Measurements from ENCODE around the gene FOXP2. TPM values are rescaled to one million over a fixed set of nuclear protein-coding genes. Genes with fewer than 3 reads are reported as not detected.
"Not testable (repeated sequence)": the region's sequence is repeated elsewhere in the genome, so short reads cannot be mapped to it uniquely, and the experiment has no call there.

The FOXP2 gene
- total RNA-seq, 1 donor from 2014 or later = 1.1 TPM

DNA sequence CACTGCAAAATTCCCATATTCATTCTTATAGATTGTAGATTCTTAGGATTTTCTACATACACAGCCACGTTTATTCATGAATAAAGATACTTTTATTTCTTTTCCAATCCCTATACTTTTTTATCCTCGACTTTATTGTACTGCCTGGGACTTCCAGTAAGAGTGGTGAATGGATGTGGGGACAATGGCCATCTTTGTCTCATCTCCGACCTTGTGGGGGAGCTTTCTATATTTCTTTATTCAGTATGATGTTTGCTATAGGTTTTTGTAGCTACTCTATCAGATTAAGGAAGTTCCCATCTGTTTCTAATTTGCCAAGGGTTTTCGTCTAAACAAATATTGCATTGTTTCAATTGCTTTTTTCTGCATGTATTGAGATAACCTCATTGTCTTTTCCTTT, 184.3 kb downstream of the FOXP2 start:
- no peak overlapping the region for H3K27ac Mint-ChIP-seq
- no peaks in the 10 kb centered on the region for H3K79me2 ChIP-seq (ENCODE audit: low read depth)
- no peaks in the 10 kb centered on the region for H3F3A ChIP-seq (ENCODE audit: low read depth)
- no peak overlapping the region for H3K9ac ChIP-seq
- no peak overlapping the region for H3K4me3 Mint-ChIP-seq
- no peaks in the 10 kb centered on the region for H3K9me3 Mint-ChIP-seq
- no peaks in the 10 kb centered on the region for H3K4me1 Mint-ChIP-seq
- no peaks in the 10 kb centered on the region for H3K36me3 ChIP-seq
- H3K4me2 ChIP-seq = no peak overlapping the region
- no peak overlapping the region for H3K27ac ChIP-seq
- no peaks in the 10 kb centered on the region for H3K9me3 ChIP-seq (ENCODE audit: low read depth)
- H3K4me1 ChIP-seq = no peaks in the 10 kb centered on the region
- TF ChIP-seq, protein P1, sequence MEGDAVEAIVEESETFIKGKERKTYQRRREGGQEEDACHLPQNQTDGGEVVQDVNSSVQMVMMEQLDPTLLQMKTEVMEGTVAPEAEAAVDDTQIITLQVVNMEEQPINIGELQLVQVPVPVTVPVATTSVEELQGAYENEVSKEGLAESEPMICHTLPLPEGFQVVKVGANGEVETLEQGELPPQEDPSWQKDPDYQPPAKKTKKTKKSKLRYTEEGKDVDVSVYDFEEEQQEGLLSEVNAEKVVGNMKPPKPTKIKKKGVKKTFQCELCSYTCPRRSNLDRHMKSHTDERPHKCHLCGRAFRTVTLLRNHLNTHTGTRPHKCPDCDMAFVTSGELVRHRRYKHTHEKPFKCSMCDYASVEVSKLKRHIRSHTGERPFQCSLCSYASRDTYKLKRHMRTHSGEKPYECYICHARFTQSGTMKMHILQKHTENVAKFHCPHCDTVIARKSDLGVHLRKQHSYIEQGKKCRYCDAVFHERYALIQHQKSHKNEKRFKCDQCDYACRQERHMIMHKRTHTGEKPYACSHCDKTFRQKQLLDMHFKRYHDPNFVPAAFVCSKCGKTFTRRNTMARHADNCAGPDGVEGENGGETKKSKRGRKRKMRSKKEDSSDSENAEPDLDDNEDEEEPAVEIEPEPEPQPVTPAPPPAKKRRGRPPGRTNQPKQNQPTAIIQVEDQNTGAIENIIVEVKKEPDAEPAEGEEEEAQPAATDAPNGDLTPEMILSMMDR (IDR thresholded peaks at IDR 0.05) = no peak
- TF ChIP-seq EZH2 (IDR thresholded peaks at IDR 0.05) = no peak
- no peak for TF ChIP-seq EZH2phosphoT487 (IDR thresholded peaks at IDR 0.05)
- H3K4me3 ChIP-seq = no peak overlapping the region
- H3K27me3 ChIP-seq = no peaks in the 10 kb centered on the region
- H3K36me3 Mint-ChIP-seq = no peaks in the 10 kb centered on the region
- peaks cover 1% of the 10 kb centered on the region for H3K27me3 Mint-ChIP-seq (ENCODE audit: insufficient read depth, low read depth)
- no peak for DNase-seq (ENCODE audit: low spot score)
- H4K20me1 ChIP-seq (ENCODE audit: low read depth) = no peaks in the 10 kb centered on the region
- no peak overlapping the region for H2AFZ ChIP-seq (replicated peaks)

- Histone ChIP-seq H3F3A (ENCODE audit: low read depth) (no peaks in the 10 kb centered on the region), H3K27me3 (no peaks in the 10 kb centered on the region), H3K9me3 (ENCODE audit: low read depth) (no peaks in the 10 kb centered on the region), H3K36me3 (no peaks in the 10 kb centered on the region), H4K20me1 (ENCODE audit: low read depth) (no peaks in the 10 kb centered on the region), H3K4me1 (no peaks in the 10 kb centered on the region), H3K4me3 (no peak overlapping the region), H3K27ac (no peak overlapping the region), H3K4me2 (no peak overlapping the region), H3K9ac (no peak overlapping the region), H3K79me2 (ENCODE audit: low read depth) (no peaks in the 10 kb centered on the region), H2AFZ (replicated peaks) (no peak overlapping the region)
- H3K36me3 Mint-ChIP-seq = no peaks in the 10 kb centered on the region
- no peak for DNase-seq (ENCODE audit: low spot score)
- no peak overlapping the region for H3K27ac Mint-ChIP-seq
- peaks cover 2% of the 10 kb centered on the region for H3K27me3 Mint-ChIP-seq (ENCODE audit: insufficient read depth, low read depth)
- no peaks in the 10 kb centered on the region for H3K4me1 Mint-ChIP-seq
- no peak for TF ChIP-seq EZH2 (IDR thresholded peaks at IDR 0.05)
- H3K4me3 Mint-ChIP-seq = no peak overlapping the region
- H3K9me3 Mint-ChIP-seq = no peaks in the 10 kb centered on the region
These were observed 191.5 kb downstream of the FOXP2 start for GRCh38 chr7:114606100-114606499.

- H3K9me3 Mint-ChIP-seq; H2AFZ ChIP-seq (replicated peaks); H3K27me3 ChIP-seq; H4K20me1 ChIP-seq (ENCODE audit: low read depth); H3F3A ChIP-seq (ENCODE audit: low read depth); H3K36me3 Mint-ChIP-seq; H3K4me3 Mint-ChIP-seq; H3K9ac ChIP-seq; H3K36me3 ChIP-seq; DNase-seq (ENCODE audit: low spot score); H3K4me3 ChIP-seq; H3K27ac ChIP-seq; H3K79me2 ChIP-seq (ENCODE audit: low read depth); H3K27me3 Mint-ChIP-seq (ENCODE audit: insufficient read depth, low read depth); H3K9me3 ChIP-seq (ENCODE audit: low read depth); H3K4me1 Mint-ChIP-seq; H3K27ac Mint-ChIP-seq; H3K4me2 ChIP-seq; H3K4me1 ChIP-seq: not testable (repeated sequence)
These were observed 194.2 kb downstream of the FOXP2 start for GRCh38 chr7:114608822-114609221.

GRCh38 chr7:114620208-114620607, 205.6 kb downstream of the FOXP2 start:
- Histone ChIP-seq H3K27ac (no peak overlapping the region), H2AFZ (replicated peaks) (no peak overlapping the region), H3K4me2 (no peak overlapping the region), H3K4me3 (no peak overlapping the region), H3K9me3 (ENCODE audit: low read depth) (no peaks in the 10 kb centered on the region), H3K36me3 (no peaks in the 10 kb centered on the region), H3K27me3 (no peaks in the 10 kb centered on the region), H3K79me2 (ENCODE audit: low read depth) (no peaks in the 10 kb centered on the region), H3K9ac (no peak overlapping the region), H3K4me1 (no peaks in the 10 kb centered on the region), H4K20me1 (ENCODE audit: low read depth) (no peaks in the 10 kb centered on the region), H3F3A (ENCODE audit: low read depth) (no peaks in the 10 kb centered on the region)
- no peak overlapping the region for H3K27ac Mint-ChIP-seq
- no peaks in the 10 kb centered on the region for H3K9me3 Mint-ChIP-seq
- peaks cover 5% of the 10 kb centered on the region for H3K27me3 Mint-ChIP-seq (ENCODE audit: insufficient read depth, low read depth)
- peaks cover 21% of the 10 kb centered on the region for H3K4me1 Mint-ChIP-seq
- H3K36me3 Mint-ChIP-seq = no peaks in the 10 kb centered on the region
- DNase-seq (ENCODE audit: low spot score) = no peak
- no peak for TF ChIP-seq EZH2phosphoT487 (IDR thresholded peaks at IDR 0.05)
- TF ChIP-seq, protein P1 (IDR thresholded peaks at IDR 0.05) = no peak
- no peak for TF ChIP-seq EZH2 (IDR thresholded peaks at IDR 0.05)
- H3K4me3 Mint-ChIP-seq = no peak overlapping the region
